AG09309 (cell line): ENCODE measurements around the gene SSC5D.

Source experiments
- DNase-seq: peaks from one replicate; pipeline ENCODE4 v3.0.0-alpha.2; 2010; ENCODE audit warnings: low read depth
- H3K4me3 ChIP-seq: 2 replicates; pipeline ENCODE4 v1.5.1; 2011; ENCODE audit warnings: mild to moderate bottlenecking, low read depth, low read length, moderate library complexity; ENCODE audit not compliant: control insufficient read depth
- TF ChIP-seq, protein P1 (sequence below): IDR thresholded peaks from 2 replicates; pipeline ENCODE4 v1.5.1; 2011; ENCODE audit warnings: mild to moderate bottlenecking, low read depth, low read length, inconsistent platforms; ENCODE audit not compliant: insufficient read depth, control insufficient read depth; ENCODE audit errors: missing control alignments

Gene SSC5D

DNA sequence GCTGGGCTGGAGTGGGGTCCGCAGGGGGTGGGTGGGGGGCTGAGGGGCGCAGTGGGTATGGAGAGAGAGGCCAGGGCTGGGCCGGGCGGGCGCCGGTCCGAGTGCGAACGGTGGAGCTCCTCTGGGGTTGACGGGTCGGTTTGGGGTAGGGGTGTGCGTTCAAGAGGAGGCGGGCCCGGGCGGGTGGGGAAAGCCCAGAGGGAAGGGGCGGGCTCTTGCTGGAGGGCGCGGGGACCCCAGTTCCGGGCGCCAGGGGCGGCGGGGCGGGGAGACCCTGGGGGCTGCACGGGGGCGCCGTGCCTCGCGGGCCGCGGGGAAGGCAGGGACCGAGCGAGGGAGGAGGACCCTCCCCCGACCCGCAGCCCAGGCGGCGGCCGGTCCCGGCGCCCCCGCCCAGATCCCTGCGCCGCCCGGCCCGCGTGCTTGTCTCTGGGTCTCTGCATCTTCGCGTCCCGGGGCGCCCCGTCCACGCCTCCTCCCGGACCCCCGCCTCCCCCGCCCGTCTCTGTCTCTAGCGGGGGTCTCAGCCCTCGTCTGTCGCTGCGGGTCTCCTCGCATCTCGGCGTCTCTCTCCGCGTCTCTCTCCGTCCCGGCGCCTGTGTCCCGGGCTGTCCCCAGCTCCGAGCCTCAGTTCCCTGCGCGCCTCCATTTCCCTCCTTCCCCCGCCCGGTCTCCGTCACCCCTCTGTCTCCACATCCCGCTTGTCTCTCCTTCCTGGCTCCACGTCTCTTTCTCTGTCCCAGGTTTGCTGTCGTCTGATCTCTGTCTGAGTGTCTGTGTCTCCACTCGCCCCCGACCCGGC lies 36.9 kb upstream of the SSC5D start:
- DNase-seq: no peak
- TF ChIP-seq, protein P1, sequence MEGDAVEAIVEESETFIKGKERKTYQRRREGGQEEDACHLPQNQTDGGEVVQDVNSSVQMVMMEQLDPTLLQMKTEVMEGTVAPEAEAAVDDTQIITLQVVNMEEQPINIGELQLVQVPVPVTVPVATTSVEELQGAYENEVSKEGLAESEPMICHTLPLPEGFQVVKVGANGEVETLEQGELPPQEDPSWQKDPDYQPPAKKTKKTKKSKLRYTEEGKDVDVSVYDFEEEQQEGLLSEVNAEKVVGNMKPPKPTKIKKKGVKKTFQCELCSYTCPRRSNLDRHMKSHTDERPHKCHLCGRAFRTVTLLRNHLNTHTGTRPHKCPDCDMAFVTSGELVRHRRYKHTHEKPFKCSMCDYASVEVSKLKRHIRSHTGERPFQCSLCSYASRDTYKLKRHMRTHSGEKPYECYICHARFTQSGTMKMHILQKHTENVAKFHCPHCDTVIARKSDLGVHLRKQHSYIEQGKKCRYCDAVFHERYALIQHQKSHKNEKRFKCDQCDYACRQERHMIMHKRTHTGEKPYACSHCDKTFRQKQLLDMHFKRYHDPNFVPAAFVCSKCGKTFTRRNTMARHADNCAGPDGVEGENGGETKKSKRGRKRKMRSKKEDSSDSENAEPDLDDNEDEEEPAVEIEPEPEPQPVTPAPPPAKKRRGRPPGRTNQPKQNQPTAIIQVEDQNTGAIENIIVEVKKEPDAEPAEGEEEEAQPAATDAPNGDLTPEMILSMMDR: no peak
- H3K4me3 ChIP-seq: no peak overlapping the region; the same call in none of the 2 replicates

DNA sequence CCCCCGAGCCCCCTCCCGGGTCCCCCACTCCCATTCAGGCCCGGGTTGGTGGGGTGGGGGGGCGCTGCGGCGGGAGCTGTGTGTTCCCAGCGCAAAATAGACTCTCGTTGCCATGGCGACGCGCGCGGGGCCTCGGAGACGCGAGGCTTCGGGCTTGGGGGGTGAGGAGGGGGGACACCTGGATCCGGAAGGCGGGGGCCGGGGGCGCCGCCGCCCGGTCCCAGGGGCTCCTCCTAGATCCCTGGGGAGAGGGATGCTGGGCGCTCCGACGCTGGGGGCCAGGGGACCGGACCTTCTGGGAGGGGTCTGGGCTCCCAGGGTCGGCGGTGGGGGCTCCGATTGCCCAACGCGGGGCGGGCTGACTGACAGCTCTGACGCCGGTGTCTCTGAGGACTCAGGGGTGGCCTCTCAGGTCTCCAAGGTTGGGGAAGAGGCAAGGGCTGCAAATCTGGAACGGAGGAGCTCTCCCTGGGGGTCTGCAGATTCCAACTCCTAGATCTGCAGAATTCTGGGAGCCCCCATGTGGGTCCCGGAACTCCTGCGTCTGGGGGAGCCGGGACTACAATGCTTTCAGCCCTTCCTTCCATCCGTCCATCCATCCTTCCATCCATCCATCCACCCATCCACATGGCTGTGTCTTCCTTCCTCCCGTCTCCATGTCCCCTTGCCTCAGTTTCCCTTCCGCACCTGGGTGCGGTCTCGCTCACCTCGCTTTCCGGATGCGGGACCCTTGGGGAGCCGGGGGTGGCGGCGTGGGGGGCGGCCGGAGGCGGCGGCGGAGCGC lies 36.1 kb upstream of the SSC5D start:
- TF ChIP-seq, protein P1: no peak
- no peak overlapping the region for H3K4me3 ChIP-seq
- DNase-seq: no peak

DNA sequence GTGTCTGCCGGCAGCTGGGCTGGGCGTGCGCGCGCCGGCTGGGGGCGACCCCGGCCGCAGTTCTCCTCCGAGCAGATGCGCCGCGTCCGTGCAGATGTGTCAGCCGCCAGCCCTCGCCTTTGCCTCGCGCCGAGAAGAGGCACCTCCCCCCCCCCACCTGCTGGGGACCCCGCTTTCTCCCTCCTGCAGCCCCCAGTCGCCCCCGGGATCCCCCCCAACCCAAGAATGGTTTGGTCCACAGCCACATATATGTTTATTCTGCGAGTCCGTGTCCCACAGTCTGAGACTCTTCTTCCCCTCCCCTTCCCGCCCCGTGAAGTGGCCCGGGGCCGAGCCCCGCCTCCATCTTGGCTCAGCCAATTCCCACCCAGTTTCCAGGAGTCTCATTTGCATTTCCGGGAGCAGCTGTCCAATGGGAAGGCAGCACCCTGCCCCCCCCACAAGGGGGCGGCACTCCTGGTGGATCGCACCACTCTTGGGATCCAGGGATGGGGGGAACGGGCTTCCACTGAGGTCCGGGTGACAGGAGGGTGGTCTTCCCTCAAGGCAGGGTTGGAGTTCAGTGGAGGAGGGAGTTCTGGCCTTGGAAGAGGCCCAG lies 35.4 kb upstream of the SSC5D start:
- DNase-seq: no peak
- H3K4me3 ChIP-seq: no peak overlapping the region
- TF ChIP-seq, protein P1: no peak

DNA sequence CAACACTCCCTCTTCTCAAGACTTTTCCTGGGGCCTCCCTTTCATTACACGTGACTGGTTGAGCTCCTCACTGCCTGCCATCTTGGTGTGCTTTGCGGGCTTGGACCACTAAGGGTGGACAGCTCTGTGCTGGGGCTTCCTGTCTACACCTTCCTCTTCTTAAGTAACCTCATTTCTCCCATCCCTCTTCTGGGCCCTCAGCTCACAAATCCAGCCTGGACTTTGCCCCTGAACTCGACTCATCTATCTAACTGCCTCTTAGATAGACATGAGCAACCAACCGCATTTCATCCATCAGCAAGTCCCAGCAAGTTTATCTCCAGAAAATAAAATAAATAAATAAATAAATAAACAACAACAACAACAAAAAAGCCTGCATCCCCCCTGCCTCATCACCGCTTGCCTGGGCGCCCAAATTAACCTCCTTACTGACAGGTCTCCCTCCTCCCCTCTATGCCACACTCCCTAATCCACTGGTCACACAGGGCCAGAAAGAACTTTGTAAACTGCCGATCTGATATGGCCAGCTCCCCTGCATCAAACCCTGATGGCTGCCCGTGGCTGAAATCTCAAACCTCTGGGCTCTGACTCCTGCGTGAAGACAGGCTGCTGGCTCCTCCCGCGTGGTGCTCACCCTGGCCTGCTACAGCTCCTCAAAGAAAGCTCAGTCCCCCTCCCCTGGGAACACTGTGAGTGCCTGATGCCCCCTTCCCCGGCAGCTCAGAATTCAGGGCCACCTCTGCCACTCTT lies 34.5 kb upstream of the SSC5D start:
- TF ChIP-seq, protein P1: no peak
- no peak for DNase-seq
- no peak overlapping the region for H3K4me3 ChIP-seq

DNA sequence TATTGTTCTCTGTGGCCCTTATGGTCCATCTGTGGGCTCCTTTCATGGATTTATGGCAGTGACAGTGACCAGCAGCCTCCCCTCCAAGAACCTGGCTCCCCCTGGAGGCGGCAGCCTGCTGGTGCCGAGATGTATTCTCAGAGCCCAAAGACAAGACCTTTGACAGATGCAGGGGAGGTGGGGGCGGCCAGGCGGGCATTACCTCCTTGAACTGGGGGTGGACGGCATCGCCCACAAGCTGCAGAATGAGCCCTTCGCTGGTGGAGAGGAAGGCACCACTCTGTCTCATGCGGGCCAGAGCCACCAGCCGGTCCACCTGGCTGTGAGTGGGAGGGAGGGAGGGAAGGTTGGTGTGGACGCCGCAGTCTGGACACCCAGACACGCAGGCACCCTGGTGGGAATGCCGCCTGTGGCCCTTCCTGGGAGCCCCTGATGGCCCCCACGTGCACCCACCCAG lies 33.4 kb upstream of the SSC5D start:
- no peak for DNase-seq
- TF ChIP-seq, protein P1: peak; percentile 82
- no peak overlapping the region for H3K4me3 ChIP-seq

DNA sequence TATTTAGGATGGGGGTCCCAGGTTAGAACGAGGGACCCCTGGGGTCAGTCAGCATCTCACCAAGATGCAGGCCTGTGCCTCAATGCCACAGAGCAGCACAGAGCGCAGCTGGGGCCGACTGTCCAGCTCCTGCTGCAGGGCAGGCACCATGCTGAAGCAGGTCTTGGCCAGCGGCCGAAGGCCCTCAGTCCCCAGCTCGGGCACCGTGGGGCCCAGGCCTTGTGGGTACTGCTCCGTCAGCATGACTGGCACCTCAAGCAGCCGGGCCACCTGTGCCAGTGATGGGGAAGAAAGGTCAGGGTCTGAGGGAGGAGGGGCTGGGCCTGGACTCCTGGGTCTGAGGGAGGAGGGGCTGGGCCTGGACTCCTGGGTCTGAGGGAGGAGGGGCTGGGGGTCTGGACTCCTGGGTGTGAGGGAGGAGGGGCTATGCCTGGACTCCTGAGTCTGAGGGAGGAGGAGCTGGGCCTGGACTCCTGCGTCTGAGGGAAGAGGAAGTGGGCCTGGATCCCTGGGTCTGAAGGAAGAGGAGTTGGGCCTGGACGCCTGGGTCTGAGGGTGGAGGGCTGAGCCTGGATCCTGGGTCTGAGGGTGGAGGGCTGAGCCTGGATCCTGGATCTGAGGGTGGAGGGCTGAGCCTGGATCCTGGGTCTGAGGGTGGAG lies 32.5 kb upstream of the SSC5D start:
- DNase-seq: no peak
- TF ChIP-seq, protein P1: no peak
- no peak overlapping the region for H3K4me3 ChIP-seq
